T-helper 2 cell treated with Interferon-gamma antibody and Interleukin-4, amounts not matched to agents 100 ng/mL and 5 ng/mL, for 36 hours (primary cell): ENCODE measurements around the gene NEO1. TPM values are rescaled to one million over a fixed set of nuclear protein-coding genes. Genes with fewer than 3 reads are reported as not detected.
"Not testable (repeated sequence)": the region's sequence is repeated elsewhere in the genome, so short reads cannot be mapped to it uniquely, and the experiment has no call there.

Experiments used
- intact Hi-C: fragments of 100-400 bp; cut with micrococcal nuclease; formaldehyde crosslinking; loops from one replicate; pipeline ENCODE4 v1.15.1; 2023
- total RNA-seq: library from RNA; stranded (reverse); gene quantifications from 2 replicates; pipeline ENCODE4 v1.2.3, GENCODE V29; 2022

NEO1 gene
- total RNA-seq, 1 donor from 2014 or later: 4.5 TPM

DNA sequence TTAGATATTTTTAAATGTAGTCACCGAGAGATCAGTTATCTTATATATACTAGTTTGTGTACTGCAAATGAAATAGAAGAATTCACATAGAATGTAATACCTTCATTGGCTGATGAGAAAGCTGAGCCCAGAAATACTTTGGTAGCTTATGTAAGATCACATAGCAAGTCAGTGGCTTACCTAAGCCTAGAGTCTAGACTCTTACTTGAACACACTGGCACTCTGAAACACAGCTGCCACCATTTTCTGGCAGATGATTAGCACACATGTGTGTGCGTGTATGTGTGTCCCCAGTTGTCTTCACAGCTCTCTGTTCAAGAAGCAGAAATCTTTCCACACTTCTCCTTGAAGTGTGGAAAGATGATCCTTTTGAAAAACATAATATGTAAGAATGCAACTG is 124.3 kb downstream of the NEO1 start:
- intact Hi-C loops: no loop called here

GRCh38 chr15:73183071-73183470 is 130.8 kb downstream of the NEO1 start:
- intact Hi-C loops: no loop called here

DNA sequence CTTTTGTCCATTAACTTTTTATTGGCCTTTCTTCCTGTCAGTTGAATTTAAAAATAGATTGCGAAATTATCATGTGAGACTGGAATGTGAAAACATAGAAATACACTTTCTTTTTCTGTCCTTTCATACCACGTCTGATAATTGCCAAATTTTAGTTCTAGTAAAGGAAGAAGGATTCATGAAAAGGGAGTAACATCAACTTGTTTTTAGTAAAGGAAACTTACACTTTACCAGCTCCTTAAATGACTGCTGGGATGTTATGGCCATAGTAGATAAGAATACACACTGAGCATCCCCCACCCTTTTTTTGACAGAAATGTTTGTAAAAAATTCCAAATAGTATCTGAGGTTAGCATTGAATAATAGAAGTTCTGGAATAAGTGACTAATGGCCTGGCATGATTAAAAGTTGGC is 137.9 kb downstream of the NEO1 start:
- intact Hi-C loops: no loop called here

DNA sequence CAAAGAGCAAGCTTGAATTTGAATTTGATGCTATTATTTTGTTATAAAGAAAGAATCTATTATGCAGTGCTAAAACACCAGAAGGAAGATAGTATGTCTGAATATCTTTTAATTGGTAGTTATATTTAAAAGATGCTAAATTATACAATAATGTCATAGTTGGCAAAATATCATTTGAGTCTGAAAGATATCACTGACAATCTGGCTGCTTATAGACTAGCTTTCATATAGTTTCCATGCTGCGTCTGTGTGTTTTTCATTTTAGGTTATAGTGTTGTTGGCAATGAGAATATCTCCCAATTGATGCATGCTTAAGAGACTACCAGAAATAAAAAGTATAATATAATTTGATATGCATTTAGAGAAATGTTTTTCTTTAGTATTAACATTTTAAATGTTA is 142.9 kb downstream of the NEO1 start:
- intact Hi-C loops: no loop called here

- intact Hi-C loops: no loop called here
Observed at GRCh38 chr15:73196113-73196512, 143.8 kb downstream of the NEO1 start.

DNA sequence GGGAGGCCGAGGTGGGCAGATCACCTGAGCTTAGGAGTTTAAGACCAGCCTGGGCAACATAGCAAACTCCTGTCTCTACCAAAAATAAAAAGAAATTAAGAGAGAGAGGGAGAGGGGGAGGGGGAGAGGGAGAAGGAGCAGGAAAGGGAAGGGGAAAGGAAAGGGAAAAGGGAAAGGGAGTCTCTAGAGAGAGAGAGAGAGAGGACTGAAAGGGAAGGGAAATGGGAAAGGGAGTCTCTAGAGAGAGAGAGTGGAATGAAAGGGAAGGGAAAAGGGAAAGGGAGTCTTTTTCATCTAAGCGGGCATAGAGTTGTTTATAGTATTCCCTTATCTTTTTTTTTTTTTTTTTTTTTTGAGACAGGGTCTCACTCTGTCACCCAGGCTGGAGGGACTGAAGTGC is 148.1 kb downstream of the NEO1 start:
- intact Hi-C loops: no loop called here

DNA sequence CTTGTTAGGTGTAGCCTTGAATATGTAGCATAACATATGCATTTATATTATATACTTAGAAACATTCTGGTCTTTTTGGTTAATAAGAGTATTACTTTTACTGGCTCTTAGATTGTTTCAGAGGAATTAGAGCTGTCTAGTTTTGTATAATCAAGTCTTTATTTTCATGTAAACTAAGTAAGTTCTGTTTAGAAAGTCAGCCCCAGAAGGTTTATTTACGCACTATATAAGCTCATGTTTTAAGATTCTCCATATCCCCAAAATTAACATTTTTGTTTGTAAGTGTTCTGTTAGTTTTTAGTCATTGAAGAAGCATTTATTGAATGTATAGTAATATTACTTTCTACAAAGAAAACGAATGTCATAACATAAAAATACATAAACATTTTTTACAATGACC is 158.4 kb downstream of the NEO1 start:
- intact Hi-C loops: no loop called here

- intact Hi-C loops: no loop called here
Observed at GRCh38 chr15:73212424-73212823, 160.2 kb downstream of the NEO1 start.

DNA sequence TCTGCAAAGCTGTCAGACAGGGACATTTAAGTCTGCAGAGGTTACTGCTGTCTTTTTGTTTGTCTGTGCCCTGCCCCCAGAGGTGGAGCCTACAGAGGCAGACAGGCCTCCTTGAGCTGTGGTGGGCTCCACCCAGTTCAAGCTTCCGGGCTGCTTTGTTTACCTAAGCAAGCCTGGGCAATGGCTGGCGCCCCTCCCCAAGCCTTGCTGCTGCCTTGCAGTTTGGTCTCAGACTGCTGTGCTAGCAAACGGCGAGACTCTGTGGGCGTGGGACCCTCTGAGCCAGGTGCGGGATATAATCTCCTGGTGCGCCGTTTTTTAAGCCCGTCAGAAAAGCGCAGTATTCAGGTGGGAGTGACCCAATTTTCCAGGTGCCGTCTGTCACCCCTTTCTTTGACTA is 169.2 kb downstream of the NEO1 start:
- intact Hi-C loops: not testable (repeated sequence)

- intact Hi-C loops: no loop called here
Observed at GRCh38 chr15:73225358-73226015, 173.2 kb downstream of the NEO1 start.

DNA sequence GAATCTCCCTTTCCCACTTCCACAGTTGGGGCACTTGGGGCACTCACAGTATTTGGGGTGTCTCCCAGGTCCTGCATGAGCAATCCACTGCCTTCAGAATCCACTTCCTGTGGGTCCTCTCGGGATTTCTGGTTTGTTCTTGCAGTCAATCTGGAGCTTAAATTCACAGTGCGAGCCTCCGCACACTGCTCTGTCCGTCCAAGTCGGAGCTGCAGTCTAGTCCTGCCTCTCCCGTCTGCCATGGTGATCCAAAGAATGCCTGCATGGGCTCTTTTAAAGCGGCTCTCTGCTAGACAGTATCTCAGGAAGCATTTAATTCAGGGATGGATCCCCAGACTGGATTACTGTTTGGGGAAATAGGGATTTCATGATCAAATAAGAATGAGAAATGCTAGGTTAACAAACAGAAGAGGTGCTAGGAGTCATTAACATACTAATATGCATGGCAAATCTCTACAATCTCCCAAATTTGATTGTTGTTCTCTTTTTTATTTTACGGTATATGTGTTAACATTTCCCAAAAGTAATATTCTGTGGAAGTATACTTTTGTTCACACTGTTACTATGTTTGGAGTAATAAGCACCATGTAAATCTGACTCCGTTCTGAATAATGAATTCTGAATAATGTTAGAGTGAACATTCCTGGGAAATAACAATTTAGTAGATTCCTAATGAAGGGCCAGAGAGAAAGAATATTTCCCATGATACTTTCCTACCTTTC is 174.0 kb downstream of the NEO1 start:
- intact Hi-C loops: no loop called here

GRCh38 chr15:73227433-73228056 is 175.3 kb downstream of the NEO1 start:
- intact Hi-C loops: no loop called here

GRCh38 chr15:73228128-73228646 is 175.9 kb downstream of the NEO1 start:
- intact Hi-C loops: no loop called here

DNA sequence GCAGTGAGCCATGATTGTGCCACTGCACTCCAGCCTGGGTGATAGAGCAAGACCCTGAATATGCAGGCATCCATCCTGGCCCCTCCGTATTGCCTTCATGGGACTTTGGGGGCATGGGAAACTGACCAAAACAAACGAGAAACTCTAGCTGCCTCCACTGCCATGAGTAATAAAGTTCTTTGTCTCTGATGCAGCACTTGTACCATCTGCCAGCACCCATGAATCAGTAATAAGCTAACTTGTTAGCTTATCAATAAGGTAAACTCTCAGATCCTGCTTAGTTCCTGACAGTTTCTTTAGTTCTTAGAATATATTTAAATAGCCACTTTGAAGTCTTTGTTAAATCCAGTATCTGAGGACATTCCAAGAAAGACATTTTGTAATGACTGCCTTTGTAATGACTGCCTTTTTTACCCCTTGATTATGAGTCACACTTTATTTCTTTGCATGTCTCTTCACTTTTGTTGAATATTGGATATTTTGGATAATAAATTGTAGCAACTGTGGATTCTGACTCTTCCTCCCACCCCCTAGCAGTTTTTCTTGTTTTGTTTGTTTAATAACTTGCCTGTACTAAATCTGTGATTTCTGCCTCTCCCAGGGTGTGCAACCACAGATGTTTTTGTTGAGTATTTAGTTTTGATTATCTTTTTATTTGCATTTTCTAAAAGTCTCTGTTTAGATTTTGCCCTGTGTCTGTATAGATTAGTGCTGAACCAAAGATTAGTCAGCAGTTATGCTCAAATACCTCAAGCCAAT is 179.6 kb downstream of the NEO1 start:
- intact Hi-C loops: no loop called here

DNA sequence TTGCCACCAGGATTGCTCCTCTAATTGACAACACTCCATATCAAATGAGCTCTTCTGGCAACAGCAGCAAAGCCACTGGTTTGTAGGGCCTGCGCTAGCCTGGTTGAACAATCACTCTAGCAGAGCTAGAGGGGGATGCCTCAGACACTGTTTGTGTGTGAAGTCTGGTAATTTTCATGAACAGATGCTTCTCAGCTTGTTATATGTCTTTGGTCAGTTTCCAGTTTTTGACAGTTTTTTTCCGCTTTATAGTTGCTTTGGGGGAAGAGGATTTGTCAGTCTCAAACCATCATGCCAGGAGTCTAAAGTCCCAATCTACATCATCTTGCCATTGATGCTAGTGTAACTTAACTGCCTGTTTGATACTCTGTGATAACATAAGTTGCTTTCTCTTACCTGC is 180.5 kb downstream of the NEO1 start:
- intact Hi-C loops: no loop called here

- intact Hi-C loops: no loop called here
Observed at GRCh38 chr15:73233623-73234022, 181.4 kb downstream of the NEO1 start.

- intact Hi-C loops: no loop called here
Observed at GRCh38 chr15:73237910-73238309, 185.6 kb downstream of the NEO1 start.

DNA sequence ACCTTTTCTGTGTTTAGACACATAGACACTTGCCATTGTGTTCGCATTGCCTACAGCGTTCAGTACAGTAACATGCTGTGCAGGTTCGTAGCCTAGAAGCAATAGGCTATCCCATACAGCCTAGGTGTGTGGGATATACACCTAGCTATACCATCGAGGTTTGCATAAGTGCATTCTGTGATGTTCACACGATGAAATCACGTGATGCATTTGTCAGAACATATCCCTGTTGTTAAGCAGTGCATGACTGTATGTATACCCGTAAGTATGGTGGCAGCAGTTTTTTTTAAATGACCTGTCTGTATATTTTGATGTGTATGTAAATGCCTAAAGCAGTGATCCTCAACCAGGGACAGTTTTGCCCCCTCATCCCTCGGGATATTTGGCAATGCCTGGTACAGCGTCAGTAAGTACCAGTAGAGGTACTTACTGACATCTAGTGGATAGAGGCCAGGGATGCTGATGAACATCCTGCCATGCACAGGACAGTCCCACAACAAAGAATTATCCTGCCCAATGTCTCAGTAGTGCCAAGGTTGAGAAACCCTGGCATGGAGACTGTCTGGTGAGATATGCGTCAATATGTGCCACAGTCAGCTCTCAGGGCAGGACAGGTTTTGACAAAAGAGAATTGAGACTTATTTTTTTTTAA is 187.4 kb downstream of the NEO1 start:
- intact Hi-C loops: loop anchor here (2.0 to 10.0 kb wide), 4 partner anchors 25 to 461 kb away; partner anchors contain the start of gene NPTN

DNA sequence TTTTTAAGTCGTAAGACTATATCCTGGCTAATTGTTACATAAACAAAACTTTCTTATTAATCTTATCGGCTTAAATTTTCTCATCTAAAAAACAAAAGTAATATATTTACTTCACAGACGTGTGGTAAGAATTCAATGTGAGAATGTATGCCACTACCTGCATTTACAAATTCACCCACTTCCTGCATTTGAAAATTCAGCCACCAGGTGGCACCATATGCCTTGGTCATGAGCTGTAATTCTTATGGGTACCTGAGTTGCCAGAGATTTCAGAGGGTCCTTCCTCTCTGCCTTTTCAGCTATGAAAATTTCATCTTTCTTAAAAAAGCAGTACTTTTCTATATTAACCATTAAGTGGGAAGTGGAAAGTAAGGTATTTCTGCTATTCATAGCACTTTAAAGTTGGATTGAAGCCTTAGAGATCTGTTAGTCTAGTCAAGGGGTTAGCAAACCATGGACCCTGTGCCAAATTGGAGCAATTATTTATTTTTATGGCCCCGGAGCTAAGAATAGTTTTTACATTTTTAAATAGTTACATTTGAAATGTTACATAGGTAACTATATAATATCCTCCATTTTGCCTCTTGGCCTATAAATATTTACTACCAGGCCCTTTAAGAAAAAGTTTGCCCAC is 188.7 kb downstream of the NEO1 start:
- intact Hi-C loops: loop anchor here (1.0 to 10.0 kb wide), 5 partner anchors 24 to 460 kb away; partner anchors contain the start of gene NPTN

GRCh38 chr15:73244333-73244732 is 192.1 kb downstream of the NEO1 start:
- intact Hi-C loops: loop anchor here (10.0 kb wide), 2 partner anchors 120 to 390 kb away; partner anchors contain the start of gene NPTN
